B cell (primary cell): Measurements from ENCODE around the gene CRTAC1.

Experiments used
- EZH2 ChIP-seq: IDR thresholded peaks from 2 replicates; pipeline ENCODE4 v1.6.1; 2012; ENCODE audit warnings: borderline replicate concordance, low read depth, mild to moderate bottlenecking, moderate library complexity, low read length; ENCODE audit not compliant: insufficient read depth, poor library complexity, severe bottlenecking
- TF ChIP-seq, protein P1 (sequence below): fragments of 200-600 bp; IDR thresholded peaks from one replicate; pipeline ENCODE4 v1.8.0; 2022; ENCODE audit warnings: antibody characterized with exemption, mild to moderate bottlenecking

DNA sequence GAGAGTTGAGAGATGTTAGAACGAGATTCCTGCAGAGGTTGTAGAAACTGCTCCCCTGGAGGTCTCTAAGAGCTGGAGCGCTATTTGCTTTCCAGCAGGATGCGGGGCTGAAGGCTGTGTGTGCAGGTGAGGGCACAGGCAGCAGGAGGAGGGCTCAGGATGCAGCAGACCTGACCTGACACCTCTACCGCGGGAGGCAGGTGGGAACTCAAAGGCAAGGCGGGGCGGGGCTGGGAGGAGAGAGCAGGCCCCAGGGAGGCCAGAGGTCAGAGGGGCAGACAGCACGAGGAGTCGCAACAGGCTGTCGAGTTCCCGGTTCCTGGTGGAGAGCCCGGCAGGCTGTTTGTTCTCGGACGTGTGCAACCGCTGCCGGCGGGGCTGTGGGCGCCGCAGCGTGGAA lies 7.9 kb upstream of the CRTAC1 start:
- TF ChIP-seq, protein P1, sequence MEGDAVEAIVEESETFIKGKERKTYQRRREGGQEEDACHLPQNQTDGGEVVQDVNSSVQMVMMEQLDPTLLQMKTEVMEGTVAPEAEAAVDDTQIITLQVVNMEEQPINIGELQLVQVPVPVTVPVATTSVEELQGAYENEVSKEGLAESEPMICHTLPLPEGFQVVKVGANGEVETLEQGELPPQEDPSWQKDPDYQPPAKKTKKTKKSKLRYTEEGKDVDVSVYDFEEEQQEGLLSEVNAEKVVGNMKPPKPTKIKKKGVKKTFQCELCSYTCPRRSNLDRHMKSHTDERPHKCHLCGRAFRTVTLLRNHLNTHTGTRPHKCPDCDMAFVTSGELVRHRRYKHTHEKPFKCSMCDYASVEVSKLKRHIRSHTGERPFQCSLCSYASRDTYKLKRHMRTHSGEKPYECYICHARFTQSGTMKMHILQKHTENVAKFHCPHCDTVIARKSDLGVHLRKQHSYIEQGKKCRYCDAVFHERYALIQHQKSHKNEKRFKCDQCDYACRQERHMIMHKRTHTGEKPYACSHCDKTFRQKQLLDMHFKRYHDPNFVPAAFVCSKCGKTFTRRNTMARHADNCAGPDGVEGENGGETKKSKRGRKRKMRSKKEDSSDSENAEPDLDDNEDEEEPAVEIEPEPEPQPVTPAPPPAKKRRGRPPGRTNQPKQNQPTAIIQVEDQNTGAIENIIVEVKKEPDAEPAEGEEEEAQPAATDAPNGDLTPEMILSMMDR, result no peak
- no peak for TF ChIP-seq EZH2
